CD4-positive, alpha-beta T cell (primary cell): ENCODE measurements around the gene GRIK5. TPM values are rescaled to one million over a fixed set of nuclear protein-coding genes. Genes with fewer than 3 reads are reported as not detected.
A peak's percentile ranks its signal among the peaks of the same experiment; 100 is the strongest.

Experiments used
- ATAC-seq: fragments of 200-7000 bp; cut with Tn5 transposase; one replicate; pipeline ENCODE4 v1.10.0; 2022; ENCODE audit warnings: mild to moderate bottlenecking; ENCODE audit not compliant: poor library complexity
- CTCF ChIA-PET: fragments of 350-600 bp; sonication (Branson Sonifier 250); formaldehyde crosslinking; loops from one replicate; lab custom pipeline; 2021; ENCODE audit warnings: antibody characterized with exemption, inconsistent platforms; lab: Charles Lee
- POLR2A ChIA-PET: fragments of 350-600 bp; sonication (Branson Sonifier 250); formaldehyde crosslinking; loops from one replicate; lab custom pipeline; 2021; ENCODE audit warnings: antibody characterized with exemption, inconsistent platforms; lab: Charles Lee
- DNase-seq, 14 experiments: peaks; one replicate each; pipeline ENCODE4 v3.0.0-alpha.2; 2013 to 2020; ENCODE audit warnings: mixed read lengths in 2 of 14
- H3K27ac ChIP-seq, 2 donors: one replicate each; pipeline versions ENCODE4 v1.5.1 to v1.7.0; 2013; ENCODE audit warnings: low read length in 2 of 2, low read depth in 1 of 2, mild to moderate bottlenecking in 1 of 2
- H3K27me3 ChIP-seq, 2 experiments: 1 replicate in 1 of 2; 2 replicates in 1 of 2; pipeline versions ENCODE4 v1.6.1 to v1.7.0; 2013; ENCODE audit warnings: low read length in 2 of 2, control low read depth in 1 of 2, mild to moderate bottlenecking in 1 of 2, moderate library complexity in 1 of 2; ENCODE audit not compliant: insufficient read depth in 2 of 2, control insufficient read depth in 1 of 2
- H3K36me3 ChIP-seq: one replicate; pipeline ENCODE4 v1.6.1; 2013; ENCODE audit warnings: low read length, control low read depth; ENCODE audit not compliant: insufficient read depth
- H3K4me1 ChIP-seq: one replicate; pipeline ENCODE4 v1.6.1; 2013; ENCODE audit warnings: low read length, control low read depth; ENCODE audit not compliant: insufficient read depth
- H3K4me3 ChIP-seq: one replicate; pipeline ENCODE4 v1.5.1; 2013; ENCODE audit warnings: mild to moderate bottlenecking, low read length, moderate library complexity
- H3K9me3 ChIP-seq, 2 experiments: 1 replicate in 1 of 2; 2 replicates in 1 of 2; pipeline versions ENCODE4 v1.6.1 to v1.7.0; 2013; ENCODE audit warnings: low read length in 2 of 2, mild to moderate bottlenecking in 2 of 2, control low read depth in 1 of 2, moderate library complexity in 1 of 2; ENCODE audit not compliant: control insufficient read depth in 1 of 2, insufficient read depth in 1 of 2
- H3K27ac Mint-ChIP-seq: one replicate; pipeline ENCODE4 v1.8.0; 2020; ENCODE audit warnings: mixed read lengths
- H3K27me3 Mint-ChIP-seq: one replicate; pipeline ENCODE4 v1.8.0; 2021; ENCODE audit warnings: mixed read lengths
- H3K36me3 Mint-ChIP-seq: one replicate; pipeline ENCODE4 v1.8.0; 2021; ENCODE audit warnings: low read depth, mixed read lengths
- H3K4me1 Mint-ChIP-seq: one replicate; pipeline ENCODE4 v1.8.0; 2021; ENCODE audit warnings: low read depth, mixed read lengths
- H3K4me3 Mint-ChIP-seq: one replicate; pipeline ENCODE4 v1.8.0; 2020; ENCODE audit warnings: mild to moderate bottlenecking, mixed read lengths
- H3K9me3 Mint-ChIP-seq: one replicate; pipeline ENCODE4 v1.8.0; 2020; ENCODE audit warnings: mixed read lengths
- CTCF ChIP-seq: fragments of 200-600 bp; IDR thresholded peaks from one replicate; pipeline ENCODE4 v1.8.0; 2022; ENCODE audit warnings: antibody characterized with exemption, mild to moderate bottlenecking
- intact Hi-C, 2 experiments: fragments of 100-400 bp; cut with DNase I in 1 of 2; cut with micrococcal nuclease in 1 of 2; formaldehyde crosslinking; loops; one replicate each; pipeline versions ENCODE4 v1.15.1 to v1.9.0; 2023 to 2025; cut with DNase I, micrococcal nuclease
- total RNA-seq, 174 experiments: library from RNA in 2 of 174; stranded (reverse) in 2 of 174; gene quantifications; one replicate each; pipeline ENCODE4 v1.2.3 and lab custom pipeline; 2021 to 2026

GRIK5 gene
- total RNA-seq, 2 experiments from 2014 or later = 0.66 to 0.75 TPM

- no peaks in the 10 kb centered on the region for H3K9me3 ChIP-seq
- no peak overlapping the region for H3K4me3 Mint-ChIP-seq
- no peaks in the 10 kb centered on the region for H3K36me3 Mint-ChIP-seq
- H3K36me3 ChIP-seq = no peaks in the 10 kb centered on the region
- no peak for TF ChIP-seq CTCF
- H3K27ac Mint-ChIP-seq = no peak overlapping the region
- no peak for DNase-seq
- ATAC-seq = no peak
- ChIA-PET CTCF (no interaction called here), POLR2A (no interaction called here)
- peaks cover 13 to 34% of the 10 kb centered on the region in 2 experiments for H3K27me3 ChIP-seq
- no peak overlapping the region for H3K4me3 ChIP-seq
- no peaks in the 10 kb centered on the region for H3K9me3 Mint-ChIP-seq
- H3K4me1 ChIP-seq = no peaks in the 10 kb centered on the region
- H3K27ac ChIP-seq = no peak overlapping the region
- no peaks in the 10 kb centered on the region for H3K4me1 Mint-ChIP-seq
- intact Hi-C loops = loop anchor here in 1 of 2 experiments (10.0 kb wide), 1 partner anchor 279 kb away; no protein-coding TSS in a partner anchor
- peaks cover 56% of the 10 kb centered on the region for H3K27me3 Mint-ChIP-seq
Observed at GRCh38 chr19:42003506-42004294, 66.3 kb downstream of the GRIK5 start.

GRCh38 chr19:41999878-42000208 lies 70.2 kb downstream of the GRIK5 start:
- Mint-ChIP-seq H3K4me3 (no peak overlapping the region), H3K4me1 (peaks cover 29% of the 10 kb centered on the region), H3K9me3 (no peaks in the 10 kb centered on the region), H3K27ac (no peak overlapping the region), H3K36me3 (no peaks in the 10 kb centered on the region), H3K27me3 (peaks cover 79% of the 10 kb centered on the region)
- H3K36me3 ChIP-seq = no peaks in the 10 kb centered on the region
- TF ChIP-seq CTCF = no peak
- H3K4me1 ChIP-seq = peaks cover 18% of the 10 kb centered on the region
- H3K27me3 ChIP-seq = peaks cover 43 to 69% of the 10 kb centered on the region in 2 experiments
- DNase-seq (no peak), ATAC-seq (no peak)
- ChIA-PET CTCF (no interaction called here), POLR2A (no interaction called here)
- no peak overlapping the region for H3K27ac ChIP-seq
- H3K9me3 ChIP-seq = no peaks in the 10 kb centered on the region
- H3K4me3 ChIP-seq = no peak overlapping the region
- intact Hi-C loops = loop anchor here in 1 of 2 experiments (10.0 kb wide), 1 partner anchor 275 kb away; no protein-coding TSS in a partner anchor

GRCh38 chr19:41999071-41999877 lies 70.7 kb downstream of the GRIK5 start:
- H3K27me3 ChIP-seq = peaks cover 47 to 73% of the 10 kb centered on the region in 2 experiments
- CTCF ChIA-PET = no interaction called here
- H3K4me1 ChIP-seq = peaks cover 23% of the 10 kb centered on the region
- Mint-ChIP-seq H3K4me1 (peaks cover 33% of the 10 kb centered on the region), H3K36me3 (no peaks in the 10 kb centered on the region), H3K4me3 (peak overlapping the region; percentile 63), H3K27me3 (peaks cover 82% of the 10 kb centered on the region), H3K27ac (no peak overlapping the region), H3K9me3 (no peaks in the 10 kb centered on the region)
- H3K36me3 ChIP-seq = no peaks in the 10 kb centered on the region
- DNase-seq (peak in 3 of 14 experiments; percentile 6 to 42 (median 13)), ATAC-seq (no peak)
- H3K27ac ChIP-seq = no peak overlapping the region
- H3K4me3 ChIP-seq = no peak overlapping the region
- intact Hi-C loops = no loop called here
- POLR2A ChIA-PET = no interaction called here
- no peaks in the 10 kb centered on the region for H3K9me3 ChIP-seq
- no peak for TF ChIP-seq CTCF
